ENCODE results near the gene SPATS2. TPM values are rescaled to one million over a fixed set of nuclear protein-coding genes. Genes with fewer than 3 reads are reported as not detected.
A peak's percentile ranks its signal among the peaks of the same experiment; 100 is the strongest.

SPATS2 gene
- total and polyA plus RNA-seq, 2 donors (not counting 1 experiment from before 2014, with no cell fraction given): 11.3 to 21.5 TPM

DNA sequence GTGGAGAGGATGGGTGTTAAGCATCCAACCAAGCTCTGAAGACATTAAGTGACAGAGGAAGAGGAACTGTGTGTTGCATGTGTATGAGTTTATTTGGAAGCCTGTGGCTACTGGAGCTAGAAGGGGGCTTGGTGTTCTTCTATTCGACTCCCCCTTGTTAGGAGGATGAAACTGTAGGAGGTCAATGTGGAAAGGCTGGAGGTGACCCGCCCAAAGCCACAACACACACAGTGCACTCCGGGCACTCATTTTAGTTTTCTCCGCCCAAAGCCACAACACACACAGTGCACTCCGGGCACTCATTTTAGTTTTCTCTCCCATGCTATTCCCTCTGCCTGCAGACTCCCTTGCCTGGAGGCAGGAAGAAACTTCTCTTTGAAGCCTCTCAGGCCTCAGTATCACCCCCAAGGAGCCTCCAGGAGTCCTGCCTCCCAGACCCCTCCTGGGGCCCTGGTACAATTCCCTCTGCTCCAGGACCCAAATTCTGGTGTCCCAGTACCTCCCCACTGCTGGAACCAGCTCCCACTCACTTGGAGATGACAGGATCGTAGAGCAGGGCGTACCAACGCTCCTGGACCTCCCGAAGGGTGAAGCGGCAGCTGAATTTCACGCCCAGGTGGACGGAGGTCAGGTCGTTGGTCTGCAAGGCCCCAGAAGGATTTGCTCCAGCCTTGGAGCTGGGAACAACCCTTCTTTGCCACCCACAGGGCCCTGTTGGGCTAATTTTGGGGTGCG lies 196.9 kb downstream of the SPATS2 start:
- H3K27me3 Mint-ChIP-seq: no peaks in the 10 kb centered on the region
- H3K9me3 Mint-ChIP-seq (ENCODE audit: insufficient read depth): no peaks in the 10 kb centered on the region
- peaks cover 35% of the 10 kb centered on the region for H4K20me1 ChIP-seq (ENCODE audit: control insufficient read depth, insufficient read depth, low read length, poor library complexity, severe bottlenecking)
- H3K4me2 ChIP-seq (replicated peaks; ENCODE audit: low read depth, low read length, poor library complexity, severe bottlenecking): no peak overlapping the region
- H3K4me3 Mint-ChIP-seq: no peak overlapping the region
- ChIA-PET POLR2A (no interaction called here), CTCF (interaction anchor here (1.0 to 1.4 kb wide), 3 partner anchors 10 to 277 kb away, joined by 3 to 5 read pairs (median 3); no protein-coding TSS in a partner anchor)
- no peaks in the 10 kb centered on the region for H3K27me3 ChIP-seq (replicated peaks in 1 of 4; ENCODE audit: control extremely low read depth in 1 of 4, control insufficient read depth in 3 of 4, insufficient read depth in 4 of 4, low read length in 3 of 4)
- H3K9me3 ChIP-seq (ENCODE audit: control extremely low read depth in 1 of 3, control insufficient read depth in 2 of 3, insufficient read depth in 1 of 3, low read length in 2 of 3): no peaks in the 10 kb centered on the region
- peaks cover 0 to 64% of the 10 kb centered on the region in 2 experiments for H3K36me3 ChIP-seq (replicated peaks in 1 of 2; ENCODE audit: control extremely low read depth in 1 of 2, control insufficient read depth in 1 of 2, extremely low read depth in 1 of 2, insufficient read depth in 2 of 2, low read length in 1 of 2)
- H3K27ac ChIP-seq (ENCODE audit: low read length in 2 of 2): no peak overlapping the region
- DNase-seq (peak; percentile 16), ATAC-seq (ENCODE audit: low read depth) (no peak)
- peaks cover 15 to 22% of the 10 kb centered on the region in 2 donors for H3K4me1 ChIP-seq (ENCODE audit: control insufficient read depth in 2 of 2, insufficient read depth in 2 of 2, low read length in 2 of 2)
- intact Hi-C loops (cut with micrococcal nuclease): no loop called here
- TF ChIP-seq, protein P1, sequence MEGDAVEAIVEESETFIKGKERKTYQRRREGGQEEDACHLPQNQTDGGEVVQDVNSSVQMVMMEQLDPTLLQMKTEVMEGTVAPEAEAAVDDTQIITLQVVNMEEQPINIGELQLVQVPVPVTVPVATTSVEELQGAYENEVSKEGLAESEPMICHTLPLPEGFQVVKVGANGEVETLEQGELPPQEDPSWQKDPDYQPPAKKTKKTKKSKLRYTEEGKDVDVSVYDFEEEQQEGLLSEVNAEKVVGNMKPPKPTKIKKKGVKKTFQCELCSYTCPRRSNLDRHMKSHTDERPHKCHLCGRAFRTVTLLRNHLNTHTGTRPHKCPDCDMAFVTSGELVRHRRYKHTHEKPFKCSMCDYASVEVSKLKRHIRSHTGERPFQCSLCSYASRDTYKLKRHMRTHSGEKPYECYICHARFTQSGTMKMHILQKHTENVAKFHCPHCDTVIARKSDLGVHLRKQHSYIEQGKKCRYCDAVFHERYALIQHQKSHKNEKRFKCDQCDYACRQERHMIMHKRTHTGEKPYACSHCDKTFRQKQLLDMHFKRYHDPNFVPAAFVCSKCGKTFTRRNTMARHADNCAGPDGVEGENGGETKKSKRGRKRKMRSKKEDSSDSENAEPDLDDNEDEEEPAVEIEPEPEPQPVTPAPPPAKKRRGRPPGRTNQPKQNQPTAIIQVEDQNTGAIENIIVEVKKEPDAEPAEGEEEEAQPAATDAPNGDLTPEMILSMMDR (IDR thresholded peaks at IDR 0.05): no peak
- no peak for TF ChIP-seq EZH2 (IDR thresholded peaks at IDR 0.05; ENCODE audit: borderline replicate concordance, insufficient read depth, low read depth, low read length, poor library complexity, severe bottlenecking)
- H3K9ac ChIP-seq (ENCODE audit: low read length): no peak overlapping the region
- H3K4me3 ChIP-seq (ENCODE audit: control extremely low read depth in 1 of 5, extremely low read depth in 1 of 5, insufficient read depth in 1 of 5, low read depth in 2 of 5, low read length in 4 of 5): no peak overlapping the region
- H3K27ac Mint-ChIP-seq: no peak overlapping the region
- H3K4me1 Mint-ChIP-seq: peaks cover 20% of the 10 kb centered on the region
- peaks cover 37% of the 10 kb centered on the region for H3K79me2 ChIP-seq (ENCODE audit: control insufficient read depth, insufficient read depth, low read length)
- no peak overlapping the region for H2AFZ ChIP-seq (ENCODE audit: insufficient read depth, low read depth, low read length, poor library complexity, severe bottlenecking)
- 93% methylated on average over 13 of the region's 14 CpGs for WGBS (ENCODE audit: insufficient coverage)
